Right lobe of liver (tissue), 6 donors: ENCODE results near the gene TRIP4. TPM values are rescaled to one million over a fixed set of nuclear protein-coding genes. Genes with fewer than 3 reads are reported as not detected.
A peak's percentile ranks its signal among the peaks of the same experiment; 100 is the strongest.
"Not testable (repeated sequence)": the region's sequence is repeated elsewhere in the genome, so short reads cannot be mapped to it uniquely, and the experiment has no call there.

Experiments
- ATAC-seq, 4 donors: fragments of 200-7000 bp; cut with Tn5 transposase; one replicate each; pipeline ENCODE4 v1.9.1; 2020; ENCODE audit warnings: mild to moderate bottlenecking in 4 of 4, moderate library complexity in 4 of 4
- DNase-seq, 3 donors: peaks; one replicate each; pipeline ENCODE4 v3.0.0-alpha.2; 2020
- H3K27ac ChIP-seq, 3 donors: fragments of 200-600 bp; one replicate each; pipeline ENCODE4 v1.8.0; 2022
- H3K27me3 ChIP-seq, 2 donors: fragments of 200-600 bp; one replicate each; pipeline ENCODE4 v1.8.0; 2022
- H3K36me3 ChIP-seq, 4 donors: fragments of 200-600 bp; sonication (generic) in 1 of 4; one replicate each; pipeline versions ENCODE4 v1.5.1 to v1.8.0; 2017 to 2022; ENCODE audit warnings: control low read depth in 1 of 4
- H3K4me1 ChIP-seq, 4 donors: fragments of 200-600 bp; sonication (generic) in 1 of 4; one replicate each; pipeline versions ENCODE4 v1.5.1 to v1.8.0; 2017 to 2022; ENCODE audit warnings: control low read depth in 1 of 4
- H3K4me3 ChIP-seq, 3 donors: fragments of 200-600 bp; one replicate each; pipeline ENCODE4 v1.8.0; 2022
- H3K9me3 ChIP-seq, 4 donors: fragments of 200-600 bp; sonication (generic) in 1 of 4; one replicate each; pipeline versions ENCODE4 v1.5.1 to v1.8.0; 2017 to 2022; ENCODE audit warnings: control low read depth in 1 of 4
- POLR2A ChIP-seq: fragments of 450-650 bp; IDR thresholded peaks from one replicate; pipeline ENCODE4 v1.6.1; 2017; ENCODE audit warnings: antibody characterized with exemption, mild to moderate bottlenecking
- WGBS: methylation state at CpG from one replicate; pipeline ENCODE4 v1.1.6; 2018; ENCODE audit warnings: low coverage, low lambda C conversion rate; ENCODE audit not compliant: insufficient coverage; ENCODE audit errors: missing lambda C conversion rate; 5-methylcytosine and 5-hydroxymethylcytosine counted together
- intact Hi-C, 2 donors: fragments of 100-400 bp; cut with DNase I; formaldehyde crosslinking; loops; one replicate each; pipeline versions ENCODE4 v1.11.2 to v1.14.1; 2022
- total RNA-seq, 6 experiments: library from RNA; depleted of rRNA in 2 of 6; stranded (reverse); fragments of >200 nt in 2 of 6; fragmentation: NEBNext Ultra II Directional in 3 of 6; extraction: Animal tissue kit (Norgen Biotek cat#: 25700) in 3 of 6; gene quantifications; one replicate each; pipeline versions ENCODE4 v1.1.0 to v1.2.4, GENCODE V29; 2016 to 2023
- TF ChIP-seq, protein P1 (sequence below), 4 donors: fragments of 200-600 bp in 3 of 4; fragments of 450-650 bp in 1 of 4; IDR thresholded peaks; one replicate each; pipeline versions ENCODE4 v1.5.1 to v1.8.0; 2016 to 2022; ENCODE audit warnings: antibody characterized with exemption in 4 of 4, mild to moderate bottlenecking in 2 of 4
- donor health status: DM: no; HTN: yes; CAD: no.
- donor health status: DM: no; HTN: no; CAD: no.
- donor health status: DM: no; HTN: no; CAD: no.
- donor health status: DM: no; HTN: yes; CAD: no.
- donor health status: DM: no; HTN: yes; CAD: no.

The TRIP4 gene
- total RNA-seq, 6 experiments from 2014 or later: 4.2 to 12.5 (median 9.5) TPM

DNA sequence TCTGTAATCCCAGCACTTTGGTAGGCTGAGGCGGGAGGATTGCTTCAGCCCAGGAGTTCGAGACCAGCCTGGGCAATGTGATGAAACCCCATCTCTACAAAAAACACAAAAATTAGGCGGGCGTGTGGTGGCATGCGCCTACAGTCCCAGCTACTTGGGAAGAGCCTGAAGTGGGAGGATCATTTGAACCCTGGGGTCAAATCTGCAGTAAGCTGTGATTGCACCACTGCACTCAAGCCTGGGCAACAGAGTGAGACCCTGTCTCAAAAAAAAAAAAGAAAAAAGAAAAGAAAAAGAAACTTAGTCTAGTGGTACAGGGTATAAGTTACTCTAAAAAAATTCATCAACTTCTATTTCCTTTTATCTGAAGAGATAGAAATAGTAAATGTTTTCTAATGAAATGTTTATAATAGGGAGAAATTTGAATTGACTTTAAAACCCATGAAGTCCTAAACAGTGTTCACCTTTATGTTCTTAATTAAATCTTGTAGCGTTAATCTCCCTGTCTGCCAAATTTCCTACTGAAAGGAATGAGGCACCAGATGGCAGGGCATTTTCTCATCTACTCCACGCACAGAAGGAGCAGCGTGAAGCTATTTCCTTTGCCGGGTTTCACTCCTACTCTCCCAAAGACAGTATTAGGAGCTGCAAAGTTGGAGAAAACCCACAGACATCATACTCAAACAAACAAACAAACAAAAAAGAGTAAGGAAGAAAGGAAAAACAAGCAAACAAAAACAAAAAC lies 8.2 kb upstream of the TRIP4 start:
- no peaks in the 10 kb centered on the region for H3K36me3 ChIP-seq
- no peak overlapping the region for H3K4me3 ChIP-seq
- WGBS: 76% methylated on average over 9 of the region's 9 CpGs
- TF ChIP-seq, protein P1, sequence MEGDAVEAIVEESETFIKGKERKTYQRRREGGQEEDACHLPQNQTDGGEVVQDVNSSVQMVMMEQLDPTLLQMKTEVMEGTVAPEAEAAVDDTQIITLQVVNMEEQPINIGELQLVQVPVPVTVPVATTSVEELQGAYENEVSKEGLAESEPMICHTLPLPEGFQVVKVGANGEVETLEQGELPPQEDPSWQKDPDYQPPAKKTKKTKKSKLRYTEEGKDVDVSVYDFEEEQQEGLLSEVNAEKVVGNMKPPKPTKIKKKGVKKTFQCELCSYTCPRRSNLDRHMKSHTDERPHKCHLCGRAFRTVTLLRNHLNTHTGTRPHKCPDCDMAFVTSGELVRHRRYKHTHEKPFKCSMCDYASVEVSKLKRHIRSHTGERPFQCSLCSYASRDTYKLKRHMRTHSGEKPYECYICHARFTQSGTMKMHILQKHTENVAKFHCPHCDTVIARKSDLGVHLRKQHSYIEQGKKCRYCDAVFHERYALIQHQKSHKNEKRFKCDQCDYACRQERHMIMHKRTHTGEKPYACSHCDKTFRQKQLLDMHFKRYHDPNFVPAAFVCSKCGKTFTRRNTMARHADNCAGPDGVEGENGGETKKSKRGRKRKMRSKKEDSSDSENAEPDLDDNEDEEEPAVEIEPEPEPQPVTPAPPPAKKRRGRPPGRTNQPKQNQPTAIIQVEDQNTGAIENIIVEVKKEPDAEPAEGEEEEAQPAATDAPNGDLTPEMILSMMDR (IDR thresholded peaks at IDR 0.05): no peak
- no peak for TF ChIP-seq POLR2A
- intact Hi-C loops: no loop called here
- H3K4me1 ChIP-seq: peaks cover 0 to 11% (median 3%) of the 10 kb centered on the region in 4 donors
- H3K9me3 ChIP-seq: no peaks in the 10 kb centered on the region
- DNase-seq (no peak), ATAC-seq (no peak)
- no peaks in the 10 kb centered on the region for H3K27me3 ChIP-seq
- no peak overlapping the region for H3K27ac ChIP-seq

DNA sequence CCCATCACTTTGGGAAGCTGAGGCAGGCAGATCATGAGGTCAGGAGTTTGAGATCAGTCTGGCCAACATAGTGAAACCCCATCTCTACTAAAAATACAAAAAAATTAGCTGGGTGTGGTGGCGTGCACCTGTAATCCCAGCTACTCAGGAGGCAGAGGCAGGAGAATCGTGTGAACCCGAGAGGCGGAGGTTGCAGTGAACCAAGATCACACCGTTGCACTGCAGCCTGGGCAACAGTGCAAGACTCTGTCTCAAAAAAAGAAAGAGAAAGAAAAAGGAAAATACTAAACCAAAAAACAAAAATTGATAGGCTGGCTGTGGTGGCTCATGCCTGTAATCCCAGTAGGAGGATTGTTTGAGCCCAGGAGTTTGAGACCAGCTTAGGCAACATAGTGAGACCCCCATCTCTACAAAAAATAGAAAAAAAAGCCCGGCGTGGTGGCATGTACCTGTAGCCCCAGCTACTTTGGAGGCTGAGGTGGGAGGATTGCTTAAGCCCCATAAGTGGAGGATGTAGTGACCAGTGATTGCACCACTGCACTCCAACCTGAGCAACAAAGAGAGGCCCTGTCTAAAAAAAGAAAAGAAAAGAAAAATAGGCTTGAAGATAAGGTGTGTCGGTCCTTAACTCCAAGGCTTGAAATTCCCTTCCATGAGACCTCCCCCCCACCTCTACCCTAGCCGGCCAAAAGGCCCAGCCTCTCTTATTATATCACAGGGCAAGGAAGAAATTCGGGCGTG lies 7.3 kb upstream of the TRIP4 start:
- H3K36me3 ChIP-seq, DNase-seq, H3K4me3 ChIP-seq, intact Hi-C loops, ATAC-seq, H3K27me3 ChIP-seq, H3K27ac ChIP-seq, H3K9me3 ChIP-seq: not testable (repeated sequence)
- peaks cover 0 to 11% (median 3%) of the 10 kb centered on the region in 4 donors for H3K4me1 ChIP-seq
- WGBS: 59% methylated on average over 11 of the region's 11 CpGs

DNA sequence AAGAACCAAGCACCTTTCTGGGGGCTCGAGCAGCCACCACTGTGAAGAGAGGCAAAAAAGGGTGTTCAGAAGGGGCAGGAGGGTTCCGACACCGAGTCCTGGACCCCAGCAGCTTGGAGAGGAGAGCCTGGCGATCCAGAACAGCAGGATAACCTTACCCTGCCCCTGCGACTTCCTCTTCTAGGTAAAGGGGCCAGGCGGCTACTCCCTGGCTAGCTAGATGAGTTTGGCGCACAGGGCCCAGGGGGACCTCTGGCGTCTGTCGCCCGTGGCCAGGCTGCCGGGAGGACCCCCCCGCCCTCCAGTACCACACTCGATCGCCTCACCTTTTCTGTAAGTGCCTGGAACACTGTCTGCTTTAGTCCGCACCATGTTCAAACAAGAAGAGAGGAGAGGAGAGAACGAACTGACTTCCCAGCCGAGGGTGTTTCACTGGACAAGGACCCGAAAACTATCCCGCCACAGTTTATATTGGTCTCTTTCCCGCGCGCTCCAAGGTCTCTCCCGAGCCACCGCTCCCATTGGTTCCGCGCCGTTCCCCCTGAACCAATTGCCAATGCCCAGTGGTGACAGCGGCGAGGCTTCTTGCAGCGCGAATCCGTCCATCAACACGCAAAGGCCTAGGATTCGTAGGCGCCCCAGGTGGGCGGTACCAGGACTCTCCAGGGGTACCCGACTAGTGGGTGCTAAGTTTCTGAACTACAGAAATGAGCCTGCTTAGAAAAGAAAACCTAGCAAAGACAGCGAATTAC lies 6.5 kb upstream of the TRIP4 start, which contains the start of gene PCLAF:
Gene PCLAF, minus strand, starts transcription at position 442 of the 752 bp plus-strand sequence. Its CDS starts 70 bp downstream, at position 372.
- Histone ChIP-seq H3K4me3 (peak within 1 kb of the TSS; percentile 46 to 61 (median 53)), H3K36me3 (no peaks in the 10 kb centered on the region), H3K27ac (no peak within 1 kb of the TSS), H3K4me1 (peaks cover 0 to 11% (median 3%) of the 10 kb centered on the region in 4 donors), H3K9me3 (no peaks in the 10 kb centered on the region), H3K27me3 (no peaks in the 10 kb centered on the region)
- DNase-seq: peak; percentile 93 to 95 (median 94)
- TF ChIP-seq, protein P1 (IDR thresholded peaks at IDR 0.05): peak in 2 of 4 donors; percentile 6 to 13
- TF ChIP-seq POLR2A: no peak
- peak; percentile 100 for ATAC-seq
- intact Hi-C loops: no loop called here
- WGBS: 1% methylated on average over 18 of the region's 38 CpGs

DNA sequence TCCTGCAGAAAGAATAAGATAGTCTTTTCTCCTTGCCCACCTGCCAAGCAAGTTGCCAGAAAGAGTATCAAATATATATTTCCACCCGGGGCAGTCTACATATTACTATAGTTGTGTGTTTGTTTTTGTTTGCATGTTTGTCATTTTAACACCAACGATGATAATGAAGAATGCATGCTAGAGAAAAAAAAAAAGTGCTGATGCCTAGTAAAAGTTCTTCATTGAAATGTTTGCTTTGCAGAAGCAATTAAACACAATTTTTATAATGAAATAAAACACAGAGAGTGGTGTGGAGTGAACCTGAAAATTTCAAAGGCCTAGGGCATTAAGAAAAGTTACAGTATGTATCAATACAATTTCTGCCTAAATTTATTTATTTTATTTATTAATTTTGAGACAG lies 3.9 kb upstream of the TRIP4 start:
- no peak for ATAC-seq
- Histone ChIP-seq H3K4me3 (no peak overlapping the region), H3K27me3 (no peaks in the 10 kb centered on the region), H3K27ac (no peak overlapping the region), H3K4me1 (peaks cover 0 to 17% (median 3%) of the 10 kb centered on the region in 4 donors), H3K9me3 (no peaks in the 10 kb centered on the region), H3K36me3 (no peaks in the 10 kb centered on the region)
- intact Hi-C loops: no loop called here
- WGBS: 72% methylated on average over 2 of the region's 2 CpGs
- TF ChIP-seq, protein P1 (IDR thresholded peaks at IDR 0.05): no peak
- TF ChIP-seq POLR2A: no peak
- no peak for DNase-seq
